Measurements from ENCODE around the gene PDXK.
"Not testable (repeated sequence)": the region's sequence is repeated elsewhere in the genome, so short reads cannot be mapped to it uniquely, and the experiment has no call there.

The PDXK gene

DNA sequence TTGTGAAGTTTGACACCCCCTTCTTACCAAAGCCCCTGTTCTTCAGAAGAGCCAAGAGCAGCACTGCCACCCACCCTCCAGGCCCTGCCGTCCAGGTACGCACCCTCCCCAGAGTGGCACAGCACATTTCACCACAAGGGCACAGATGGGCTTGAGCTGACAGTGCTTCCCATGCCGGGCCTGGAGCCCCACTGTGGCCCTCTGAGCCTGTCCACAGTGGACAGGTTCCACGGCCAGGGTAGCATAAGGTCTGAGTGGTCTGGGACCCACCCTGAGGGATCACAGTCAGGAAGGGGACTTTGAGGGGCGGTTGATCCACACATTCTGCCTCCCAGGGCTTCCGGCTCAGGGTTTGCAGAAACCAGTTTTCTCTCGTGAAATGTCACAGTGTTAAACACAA is 28.6 kb upstream of the PDXK start:
- Mint-ChIP-seq H3K4me1 (ENCODE audit: low read depth) (peaks cover 81% of the 10 kb centered on the region), H3K36me3 (ENCODE audit: low read depth) (peaks cover 100% of the 10 kb centered on the region), H3K9me3 (no peaks in the 10 kb centered on the region), H3K4me3 (peak overlapping the region; percentile 77), H3K27me3 (no peaks in the 10 kb centered on the region), H3K27ac (peak overlapping the region; percentile 90)
- intact Hi-C loops (cut with micrococcal nuclease): no loop called here

DNA sequence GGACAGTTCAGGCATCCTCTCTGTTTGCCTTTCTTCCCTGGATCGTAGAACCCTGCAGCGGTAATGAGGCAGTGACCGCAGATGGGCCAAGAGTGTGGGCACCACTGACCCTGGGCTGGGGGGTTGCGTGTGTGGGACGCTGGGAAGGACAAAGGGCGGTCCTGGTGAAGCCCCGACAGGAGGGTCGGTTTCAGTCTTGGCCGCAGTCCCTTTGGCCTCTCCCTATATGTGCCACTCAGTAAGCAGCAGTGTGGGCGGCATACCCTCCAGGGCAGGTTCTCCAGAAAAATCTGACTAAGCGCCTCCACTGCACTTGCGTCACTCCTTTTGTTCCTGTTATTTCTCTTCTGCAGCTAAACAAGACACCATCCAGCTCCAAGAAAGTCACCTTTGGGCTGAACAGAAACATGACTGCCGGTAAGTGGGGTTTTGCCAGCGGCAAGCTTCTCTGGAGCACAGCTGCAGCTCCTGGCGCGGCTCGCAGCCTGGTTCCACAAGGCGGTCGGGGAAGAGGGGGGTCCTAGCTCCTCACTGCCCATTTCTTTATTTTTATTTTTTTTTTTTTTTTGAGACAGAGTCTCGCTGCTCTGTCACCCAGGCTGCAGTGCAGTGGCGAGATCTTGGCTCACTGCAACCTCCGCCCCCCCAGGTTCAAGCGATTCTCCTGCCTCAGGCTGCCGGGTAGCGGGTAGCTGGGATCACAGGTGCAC is 27.7 kb upstream of the PDXK start:
- intact Hi-C loops (cut with micrococcal nuclease): no loop called here
- H3K4me1 Mint-ChIP-seq (ENCODE audit: low read depth): peaks cover 88% of the 10 kb centered on the region
- peak overlapping the region; percentile 90 for H3K27ac Mint-ChIP-seq
- no peaks in the 10 kb centered on the region for H3K9me3 Mint-ChIP-seq
- H3K4me3 Mint-ChIP-seq: peak overlapping the region; percentile 77
- H3K27me3 Mint-ChIP-seq: no peaks in the 10 kb centered on the region
- H3K36me3 Mint-ChIP-seq (ENCODE audit: low read depth): peaks cover 100% of the 10 kb centered on the region

- Mint-ChIP-seq H3K27me3 (no peaks in the 10 kb centered on the region), H3K4me1 (ENCODE audit: low read depth) (peaks cover 87% of the 10 kb centered on the region), H3K36me3 (ENCODE audit: low read depth) (peaks cover 100% of the 10 kb centered on the region), H3K9me3 (no peaks in the 10 kb centered on the region), H3K27ac (peak overlapping the region; percentile 90), H3K4me3 (peak overlapping the region; percentile 77)
- intact Hi-C loops (cut with micrococcal nuclease): no loop called here
These were observed 27.1 kb upstream of the PDXK start for GRCh38 chr21:43691801-43692200.

GRCh38 chr21:43692949-43693348 is 26.0 kb upstream of the PDXK start:
- Mint-ChIP-seq H3K27me3 (no peaks in the 10 kb centered on the region), H3K4me3 (peak overlapping the region; percentile 77), H3K27ac (peak overlapping the region; percentile 90), H3K9me3 (no peaks in the 10 kb centered on the region), H3K4me1 (ENCODE audit: low read depth) (peaks cover 76% of the 10 kb centered on the region), H3K36me3 (ENCODE audit: low read depth) (peaks cover 100% of the 10 kb centered on the region)
- intact Hi-C loops (cut with micrococcal nuclease): loop anchor here (1.0 kb wide), 1 partner anchor 24 kb away; no protein-coding TSS in a partner anchor

GRCh38 chr21:43693981-43694380 is 24.9 kb upstream of the PDXK start:
- Mint-ChIP-seq H3K27me3 (no peaks in the 10 kb centered on the region), H3K4me1 (ENCODE audit: low read depth) (peaks cover 69% of the 10 kb centered on the region), H3K4me3 (peak overlapping the region; percentile 77), H3K9me3 (no peaks in the 10 kb centered on the region), H3K36me3 (ENCODE audit: low read depth) (peaks cover 100% of the 10 kb centered on the region), H3K27ac (peak overlapping the region; percentile 90)
- intact Hi-C loops (cut with micrococcal nuclease): loop anchor here (1.0 kb wide), 1 partner anchor 23 kb away; no protein-coding TSS in a partner anchor

DNA sequence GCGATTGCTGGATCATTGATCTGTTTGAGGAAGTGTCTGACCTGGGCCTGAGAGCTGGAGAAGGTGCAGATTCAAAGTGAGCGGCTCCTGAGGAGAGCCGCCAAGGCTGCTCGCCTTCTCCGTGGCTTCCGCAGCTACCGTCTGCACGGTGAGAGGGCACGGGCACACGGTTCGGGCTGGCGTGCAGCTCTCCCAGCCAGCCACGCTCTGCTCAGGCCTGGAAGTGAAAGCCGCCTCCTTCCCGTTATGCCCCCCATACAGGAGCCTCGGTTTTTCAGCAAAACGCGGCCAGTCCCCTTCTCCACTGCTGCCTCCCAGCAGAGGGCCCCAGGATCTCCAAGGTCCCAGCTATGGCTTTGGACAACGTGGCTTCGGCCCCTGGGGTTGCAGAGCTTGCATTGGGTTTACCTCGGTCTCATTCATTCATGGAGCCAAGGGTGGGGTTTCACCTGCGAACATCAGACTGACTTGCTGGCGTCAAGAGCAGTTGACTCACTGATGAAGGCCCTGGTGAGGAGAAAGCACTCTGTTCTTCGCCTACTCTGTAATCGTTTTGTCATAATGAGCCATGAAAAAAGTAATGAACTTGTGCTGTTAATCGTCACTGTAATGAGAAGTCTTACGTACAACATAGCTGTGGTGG is 24.4 kb upstream of the PDXK start:
- Mint-ChIP-seq H3K4me3 (peak overlapping the region; percentile 77), H3K27me3 (no peaks in the 10 kb centered on the region), H3K4me1 (ENCODE audit: low read depth) (peaks cover 65% of the 10 kb centered on the region), H3K27ac (peak overlapping the region; percentile 90), H3K9me3 (no peaks in the 10 kb centered on the region), H3K36me3 (ENCODE audit: low read depth) (peaks cover 100% of the 10 kb centered on the region)
- intact Hi-C loops (cut with micrococcal nuclease): no loop called here

DNA sequence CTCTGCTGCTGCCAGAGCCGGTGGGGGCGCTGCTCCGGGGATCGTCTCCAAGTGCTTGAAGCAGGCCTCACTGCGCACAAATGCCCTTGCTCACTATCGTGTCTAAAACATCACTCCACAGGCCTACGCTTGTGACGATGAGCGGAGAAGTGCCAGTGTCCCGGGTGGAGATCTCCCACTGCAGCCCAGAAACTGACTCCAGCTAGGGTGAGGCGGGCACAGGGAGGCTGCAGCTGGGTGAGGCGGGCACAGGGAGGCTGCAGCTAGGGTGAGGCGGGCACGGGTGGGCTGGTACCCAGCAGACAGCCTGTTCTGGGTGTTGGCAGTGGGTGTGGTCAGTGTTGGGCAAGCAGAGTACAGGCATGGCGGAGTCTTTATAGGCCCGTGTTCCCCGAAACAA is 22.7 kb upstream of the PDXK start:
- H3K4me1 Mint-ChIP-seq (ENCODE audit: low read depth): peaks cover 61% of the 10 kb centered on the region
- no peaks in the 10 kb centered on the region for H3K27me3 Mint-ChIP-seq
- H3K4me3 Mint-ChIP-seq: no peak overlapping the region
- no peaks in the 10 kb centered on the region for H3K9me3 Mint-ChIP-seq
- peaks cover 100% of the 10 kb centered on the region for H3K36me3 Mint-ChIP-seq (ENCODE audit: low read depth)
- H3K27ac Mint-ChIP-seq: no peak overlapping the region
- intact Hi-C loops (cut with micrococcal nuclease): no loop called here

DNA sequence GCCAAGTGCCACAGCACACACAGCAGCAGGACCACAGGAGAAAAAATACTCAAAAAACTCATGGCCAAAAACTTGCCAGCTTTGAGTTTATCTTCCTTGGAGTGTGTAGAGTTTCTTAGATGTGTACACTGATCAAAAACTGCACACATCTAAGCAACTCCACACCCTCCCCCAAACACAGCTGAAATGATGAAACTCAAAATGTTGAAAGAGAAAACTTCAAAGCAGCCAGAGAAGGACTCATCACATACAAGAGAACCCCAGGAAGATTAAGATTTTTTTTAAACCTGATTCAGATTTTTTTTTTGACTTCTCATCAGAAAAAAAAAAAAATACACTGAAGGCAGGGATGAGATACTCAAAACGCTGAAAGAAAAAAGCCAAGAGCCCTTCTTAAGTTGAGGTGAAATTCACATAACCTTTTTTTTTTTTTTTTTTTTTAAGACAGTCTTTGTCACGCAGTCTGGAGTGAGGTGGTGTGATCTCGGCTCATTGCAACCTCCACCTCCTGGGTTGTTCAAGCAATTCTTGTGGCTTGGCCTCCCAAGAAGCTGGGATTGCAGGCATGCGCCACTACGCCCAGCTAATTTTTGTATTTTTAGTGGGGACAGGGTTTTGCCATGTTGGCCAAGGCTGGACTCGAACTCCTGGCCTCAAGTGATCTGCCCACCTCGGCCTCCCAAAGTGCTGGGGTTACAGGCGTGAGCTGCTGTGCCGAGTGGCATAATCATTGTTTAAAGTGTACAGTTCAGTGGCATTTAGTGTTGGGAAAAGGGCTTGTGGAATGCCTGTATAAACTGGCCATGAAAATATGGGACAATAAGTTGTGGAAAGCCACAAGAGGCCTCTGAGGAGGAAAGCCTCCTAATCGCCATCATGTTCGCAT is 20.9 kb upstream of the PDXK start:
- intact Hi-C loops (cut with micrococcal nuclease): no loop called here
- no peaks in the 10 kb centered on the region for H3K9me3 Mint-ChIP-seq
- H3K4me3 Mint-ChIP-seq: no peak overlapping the region
- H3K27ac Mint-ChIP-seq: no peak overlapping the region
- peaks cover 100% of the 10 kb centered on the region for H3K36me3 Mint-ChIP-seq (ENCODE audit: low read depth)
- peaks cover 71% of the 10 kb centered on the region for H3K4me1 Mint-ChIP-seq (ENCODE audit: low read depth)
- peaks cover 5% of the 10 kb centered on the region for H3K27me3 Mint-ChIP-seq

GRCh38 chr21:43699492-43699777 is 19.5 kb upstream of the PDXK start:
- H3K4me3 Mint-ChIP-seq; intact Hi-C loops (cut with micrococcal nuclease); H3K9me3 Mint-ChIP-seq; H3K27ac Mint-ChIP-seq; H3K27me3 Mint-ChIP-seq: not testable (repeated sequence)
- Mint-ChIP-seq H3K4me1 (ENCODE audit: low read depth) (peaks cover 63% of the 10 kb centered on the region), H3K36me3 (ENCODE audit: low read depth) (peaks cover 93% of the 10 kb centered on the region)

GRCh38 chr21:43699933-43700599 is 18.9 kb upstream of the PDXK start:
- peaks cover 59% of the 10 kb centered on the region for H3K4me1 Mint-ChIP-seq (ENCODE audit: low read depth)
- H3K4me3 Mint-ChIP-seq: no peak overlapping the region
- intact Hi-C loops (cut with micrococcal nuclease): no loop called here
- peaks cover 87% of the 10 kb centered on the region for H3K36me3 Mint-ChIP-seq (ENCODE audit: low read depth)
- no peaks in the 10 kb centered on the region for H3K9me3 Mint-ChIP-seq
- H3K27me3 Mint-ChIP-seq: peaks cover 5% of the 10 kb centered on the region
- H3K27ac Mint-ChIP-seq: no peak overlapping the region

DNA sequence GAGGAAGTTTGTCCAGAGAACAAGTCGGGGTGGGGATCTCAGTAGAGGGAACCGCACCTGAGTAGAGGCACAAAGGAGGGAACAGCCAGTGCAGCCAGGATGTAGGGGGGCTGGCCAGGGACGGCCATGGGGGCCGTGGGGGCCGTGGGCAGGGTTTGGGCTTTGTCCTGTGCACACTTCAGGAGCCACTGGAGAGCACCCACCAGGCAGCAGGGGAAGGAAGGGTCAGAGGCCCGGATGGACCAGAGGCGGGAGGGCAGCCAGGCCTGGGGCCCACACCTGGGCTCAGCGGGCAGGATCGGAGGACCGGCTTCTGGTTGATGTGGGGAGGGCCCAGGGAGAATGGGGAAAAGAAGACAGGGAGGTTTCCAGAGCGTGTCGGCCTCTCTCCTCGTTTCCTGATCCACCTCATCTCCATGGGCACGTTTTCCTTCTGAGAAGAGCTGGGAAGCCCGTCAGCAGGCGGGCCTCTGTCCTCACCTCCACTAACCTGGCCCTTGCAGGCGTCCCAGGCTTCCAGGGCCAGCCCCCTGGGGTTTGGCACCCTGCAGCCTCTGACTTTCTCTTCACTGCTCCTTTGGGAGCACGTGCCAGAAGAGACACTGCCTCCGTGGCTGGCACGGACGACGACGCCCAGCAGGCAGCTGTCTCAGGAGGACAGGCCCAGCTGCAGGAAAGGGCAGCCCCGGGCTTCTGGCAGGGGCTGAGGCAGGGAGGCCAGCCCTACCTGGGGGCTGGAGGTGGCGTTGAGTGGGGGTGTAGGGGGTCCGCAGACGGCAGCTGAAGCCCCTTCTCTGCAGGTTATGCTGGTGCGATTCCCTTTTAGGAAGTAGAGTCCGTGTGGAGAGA is 16.8 kb upstream of the PDXK start:
- intact Hi-C loops (cut with micrococcal nuclease): no loop called here
- Mint-ChIP-seq H3K27ac (peak overlapping the region; percentile 48), H3K36me3 (ENCODE audit: low read depth) (peaks cover 66% of the 10 kb centered on the region), H3K27me3 (peaks cover 7% of the 10 kb centered on the region), H3K9me3 (no peaks in the 10 kb centered on the region), H3K4me3 (no peak overlapping the region), H3K4me1 (ENCODE audit: low read depth) (peaks cover 42% of the 10 kb centered on the region)

GRCh38 chr21:43702785-43703034 is 16.2 kb upstream of the PDXK start:
- Mint-ChIP-seq H3K4me3 (peak overlapping the region; percentile 33), H3K4me1 (ENCODE audit: low read depth) (peaks cover 42% of the 10 kb centered on the region), H3K27me3 (peaks cover 7% of the 10 kb centered on the region), H3K27ac (peak overlapping the region; percentile 48), H3K36me3 (ENCODE audit: low read depth) (peaks cover 60% of the 10 kb centered on the region), H3K9me3 (no peaks in the 10 kb centered on the region)
- intact Hi-C loops (cut with micrococcal nuclease): no loop called here
